Suppressor macrophage treated with lipopolysaccharide for 1 hour (primary cell): ENCODE measurements around the gene PLK5.

Experiments used
- DNase-seq, 3 donors: peaks; one replicate each; pipeline ENCODE4 v3.0.0-alpha.2; 2020 to 2022

PLK5 gene

DNA sequence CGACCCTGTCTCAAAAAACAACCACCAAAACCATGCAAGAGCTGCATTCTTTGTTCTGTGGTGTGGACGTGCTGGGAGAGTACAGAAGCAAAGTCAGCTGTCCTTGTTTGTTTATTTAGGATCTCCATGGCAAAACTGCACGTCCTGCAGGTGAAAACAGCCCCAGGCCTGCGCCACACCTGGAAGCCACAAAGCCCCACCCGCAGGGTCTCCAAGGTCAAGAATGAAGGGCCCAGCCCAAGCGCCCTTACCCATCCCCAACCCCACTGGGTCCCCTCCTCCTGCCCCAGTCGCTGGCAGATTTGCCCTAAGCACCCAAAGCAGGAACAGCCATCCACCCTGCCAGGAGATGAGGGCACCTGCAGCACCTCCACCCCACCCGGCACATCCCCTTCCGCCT is 58.3 kb downstream of the PLK5 start:
- DNase-seq, result no peak

- DNase-seq, result no peak
These were observed 60.8 kb downstream of the PLK5 start for GRCh38 chr19:1584500-1585242.

DNA sequence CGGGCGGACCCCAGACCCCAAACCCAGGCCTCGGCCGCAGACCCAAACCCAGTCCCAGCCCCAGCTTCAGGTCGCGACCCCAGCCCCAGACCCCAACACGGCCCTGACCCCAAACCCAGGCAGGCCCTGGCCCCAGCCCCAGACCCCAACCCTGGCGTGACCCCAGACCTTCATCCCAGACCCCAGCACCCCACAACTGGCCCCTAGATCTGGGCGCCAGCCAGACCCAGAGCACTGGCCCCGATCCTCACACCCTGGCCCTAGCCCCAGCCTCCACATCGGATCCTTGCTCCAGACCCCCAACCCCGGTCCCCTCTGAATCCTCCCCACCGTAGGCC is 61.3 kb downstream of the PLK5 start:
- no peak for DNase-seq
